ENCODE measurements around the gene ENTREP3. TPM values are rescaled to one million over a fixed set of nuclear protein-coding genes. Genes with fewer than 3 reads are reported as not detected.

Gene ENTREP3
- total RNA-seq, 1 experiment from 2014 or later = 69.9 TPM

DNA sequence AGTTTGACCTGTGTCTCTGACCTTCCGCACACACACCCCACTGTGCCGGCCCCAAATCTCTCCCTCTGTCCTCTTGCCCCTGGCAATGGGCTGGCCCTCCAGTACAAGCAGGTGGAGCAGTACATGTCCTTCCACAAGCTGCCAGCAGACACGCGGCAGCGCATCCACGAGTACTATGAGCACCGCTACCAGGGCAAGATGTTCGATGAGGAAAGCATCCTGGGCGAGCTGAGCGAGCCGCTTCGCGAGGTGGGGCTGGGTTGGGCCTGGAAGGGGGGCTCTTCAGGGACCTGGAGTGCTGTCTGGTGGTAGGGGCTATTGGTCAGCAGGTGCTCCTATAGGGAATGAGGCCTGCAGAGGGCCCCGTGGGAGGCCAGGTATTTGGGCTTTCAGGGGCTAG, 29.8 kb upstream of the ENTREP3 start:
- intact Hi-C loops (cut with micrococcal nuclease) = no loop called here
- Histone ChIP-seq H3K9me2 (ENCODE audit: insufficient read depth) (no peaks in the 10 kb centered on the region), H3K27me3 (ENCODE audit: insufficient read depth, low read length) (no peaks in the 10 kb centered on the region), H4K20me1 (ENCODE audit: insufficient read depth) (no peaks in the 10 kb centered on the region), H3K9me3 (ENCODE audit: control insufficient read depth in 1 of 2, insufficient read depth in 1 of 2, low read depth in 1 of 2, low read length in 2 of 2) (no peaks in the 10 kb centered on the region), H3K36me3 (ENCODE audit: control insufficient read depth in 1 of 2, insufficient read depth in 2 of 2, low read length in 2 of 2) (no peaks in the 10 kb centered on the region), H2AFZ (ENCODE audit: low read depth, low read length, poor library complexity, severe bottlenecking) (no peak overlapping the region), H3K4me1 (ENCODE audit: control insufficient read depth in 1 of 2, insufficient read depth in 2 of 2, low read length in 2 of 2) (no peaks in the 10 kb centered on the region), H3K4me3 (replicated peaks in 1 of 2; ENCODE audit: low read depth in 1 of 2, low read length in 2 of 2) (no peak overlapping the region), H3K9ac (ENCODE audit: low read length) (no peak overlapping the region), H3K79me2 (ENCODE audit: insufficient read depth, low read length) (no peaks in the 10 kb centered on the region), H3K27ac (ENCODE audit: low read depth, low read length) (no peak overlapping the region), H3K4me2 (ENCODE audit: low read length) (no peak overlapping the region)
- ChIA-PET CTCF (no interaction called here), RAD21 (ENCODE audit: low non-redundant PET in 1 of 2, low total read pairs in 2 of 2, uncharacterized antibody in 2 of 2, unreplicated experiment in 2 of 2) (no interaction called here), POLR2A (no interaction called here)
- ATAC-seq (no peak), DNase-seq (ENCODE audit: low read depth, low spot score) (no peak)
- TF ChIP-seq CBX3 (IDR thresholded peaks at IDR 0.05; ENCODE audit: low read depth) (no peak), EZH2 (IDR thresholded peaks at IDR 0.05) (no peak), FOSL1 (IDR thresholded peaks at IDR 0.05; ENCODE audit: low read depth) (no peak), SIN3A (IDR thresholded peaks at IDR 0.05; ENCODE audit: low read depth) (no peak), POLR2AphosphoS5 (IDR thresholded peaks at IDR 0.05; ENCODE audit: low read depth, low read length) (no peak), RAD21 (IDR thresholded peaks at IDR 0.05; ENCODE audit: low read depth) (no peak), EZH2phosphoT487 (IDR thresholded peaks at IDR 0.05; ENCODE audit: borderline replicate concordance) (no peak)
- TF ChIP-seq, protein P1, sequence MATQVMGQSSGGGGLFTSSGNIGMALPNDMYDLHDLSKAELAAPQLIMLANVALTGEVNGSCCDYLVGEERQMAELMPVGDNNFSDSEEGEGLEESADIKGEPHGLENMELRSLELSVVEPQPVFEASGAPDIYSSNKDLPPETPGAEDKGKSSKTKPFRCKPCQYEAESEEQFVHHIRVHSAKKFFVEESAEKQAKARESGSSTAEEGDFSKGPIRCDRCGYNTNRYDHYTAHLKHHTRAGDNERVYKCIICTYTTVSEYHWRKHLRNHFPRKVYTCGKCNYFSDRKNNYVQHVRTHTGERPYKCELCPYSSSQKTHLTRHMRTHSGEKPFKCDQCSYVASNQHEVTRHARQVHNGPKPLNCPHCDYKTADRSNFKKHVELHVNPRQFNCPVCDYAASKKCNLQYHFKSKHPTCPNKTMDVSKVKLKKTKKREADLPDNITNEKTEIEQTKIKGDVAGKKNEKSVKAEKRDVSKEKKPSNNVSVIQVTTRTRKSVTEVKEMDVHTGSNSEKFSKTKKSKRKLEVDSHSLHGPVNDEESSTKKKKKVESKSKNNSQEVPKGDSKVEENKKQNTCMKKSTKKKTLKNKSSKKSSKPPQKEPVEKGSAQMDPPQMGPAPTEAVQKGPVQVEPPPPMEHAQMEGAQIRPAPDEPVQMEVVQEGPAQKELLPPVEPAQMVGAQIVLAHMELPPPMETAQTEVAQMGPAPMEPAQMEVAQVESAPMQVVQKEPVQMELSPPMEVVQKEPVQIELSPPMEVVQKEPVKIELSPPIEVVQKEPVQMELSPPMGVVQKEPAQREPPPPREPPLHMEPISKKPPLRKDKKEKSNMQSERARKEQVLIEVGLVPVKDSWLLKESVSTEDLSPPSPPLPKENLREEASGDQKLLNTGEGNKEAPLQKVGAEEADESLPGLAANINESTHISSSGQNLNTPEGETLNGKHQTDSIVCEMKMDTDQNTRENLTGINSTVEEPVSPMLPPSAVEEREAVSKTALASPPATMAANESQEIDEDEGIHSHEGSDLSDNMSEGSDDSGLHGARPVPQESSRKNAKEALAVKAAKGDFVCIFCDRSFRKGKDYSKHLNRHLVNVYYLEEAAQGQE (IDR thresholded peaks at IDR 0.05; ENCODE audit: low read depth) = no peak
- TF ChIP-seq, protein P2, sequence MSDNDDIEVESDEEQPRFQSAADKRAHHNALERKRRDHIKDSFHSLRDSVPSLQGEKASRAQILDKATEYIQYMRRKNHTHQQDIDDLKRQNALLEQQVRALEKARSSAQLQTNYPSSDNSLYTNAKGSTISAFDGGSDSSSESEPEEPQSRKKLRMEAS (IDR thresholded peaks at IDR 0.05) = no peak
- no TSS peak for BruUV-seq (replicated peaks)

Measured in HCT116 (cell line).